Cerebellar cortex (tissue), 1 donor: ENCODE data around the gene ITGA7.
"Not testable (repeated sequence)": the region's sequence is repeated elsewhere in the genome, so short reads cannot be mapped to it uniquely, and the experiment has no call there.

Experiments
- DNase-seq: peaks from one replicate; pipeline ENCODE4 v3.0.0-alpha.2; 2015; ENCODE audit warnings: low spot score

The ITGA7 gene

DNA sequence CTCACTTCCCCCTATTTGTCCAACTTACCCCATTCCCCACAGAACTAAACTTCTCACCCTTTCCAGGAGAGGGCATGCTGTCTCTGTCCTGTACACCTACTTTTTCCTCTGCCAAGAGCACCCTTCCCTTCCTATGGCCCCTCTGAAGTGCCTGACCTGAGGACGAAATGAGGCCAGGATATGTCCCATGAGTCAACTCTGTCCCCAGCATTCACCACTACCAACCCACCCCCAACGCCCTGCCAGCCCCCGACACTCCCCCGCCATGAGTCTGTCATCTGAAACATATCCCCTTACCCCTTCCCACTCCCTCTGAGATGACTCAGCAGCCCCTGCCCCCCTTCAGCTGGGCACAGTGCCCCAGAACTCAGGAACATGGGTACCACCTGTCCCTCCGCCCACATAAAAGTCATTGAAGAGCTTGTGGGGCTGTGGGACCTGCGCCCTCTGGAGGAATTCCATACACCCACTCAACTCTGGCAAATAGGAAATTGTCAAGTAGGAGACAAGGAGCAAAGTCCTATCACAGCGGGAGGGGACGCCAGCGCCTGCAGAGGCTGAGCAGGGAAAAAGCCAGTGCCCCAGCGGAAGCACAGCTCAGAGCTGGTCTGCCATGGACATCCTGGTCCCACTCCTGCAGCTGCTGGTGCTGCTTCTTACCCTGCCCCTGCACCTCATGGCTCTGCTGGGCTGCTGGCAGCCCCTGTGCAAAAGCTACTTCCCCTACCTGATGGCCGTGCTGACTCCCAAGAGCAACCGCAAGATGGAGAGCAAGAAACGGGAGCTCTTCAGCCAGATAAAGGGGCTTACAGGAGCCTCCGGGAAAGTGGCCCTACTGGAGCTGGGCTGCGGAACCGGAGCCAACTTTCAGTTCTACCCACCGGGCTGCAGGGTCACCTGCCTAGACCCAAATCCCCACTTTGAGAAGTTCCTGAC lies 26.3 kb downstream of the ITGA7 start:
- peak; percentile 30 for DNase-seq

DNA sequence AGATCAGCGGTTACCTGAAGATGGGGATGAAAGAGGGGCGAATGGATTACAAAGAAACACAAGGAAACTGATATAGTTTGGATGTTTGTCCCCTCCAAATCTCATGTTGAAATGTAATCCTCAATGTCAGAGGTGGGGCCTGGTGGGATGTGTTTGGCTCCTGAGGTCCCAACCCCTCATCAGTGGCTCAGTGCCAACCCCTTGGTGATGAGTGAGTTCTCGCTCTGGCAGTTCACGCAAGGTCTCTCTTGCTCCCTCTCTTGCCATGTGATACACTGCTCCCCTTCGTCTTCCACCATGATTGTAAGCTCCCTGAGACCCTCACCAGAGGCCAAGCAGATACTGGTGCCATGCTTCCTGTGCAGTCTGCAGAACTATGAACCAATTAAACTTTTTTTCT lies 28.0 kb downstream of the ITGA7 start:
- no peak for DNase-seq

DNA sequence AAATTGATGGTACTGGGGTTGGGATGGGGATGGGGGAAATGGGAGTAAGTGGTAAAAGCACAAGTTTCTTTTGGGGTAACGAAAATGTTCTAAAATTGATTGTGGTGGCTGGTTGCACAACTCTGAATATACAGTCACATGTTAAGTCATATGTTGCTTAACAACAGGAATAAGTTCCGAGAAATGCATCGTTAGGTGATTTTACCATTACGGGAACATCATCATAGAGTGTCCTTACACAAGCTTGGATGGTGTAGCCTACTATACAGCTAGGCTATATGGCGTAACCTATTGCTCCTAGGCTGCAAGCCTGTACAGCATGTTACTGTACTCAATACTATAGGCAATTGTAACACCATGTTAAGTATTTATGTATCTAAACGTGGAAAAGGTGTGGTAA lies 31.0 kb downstream of the ITGA7 start:
- no peak for DNase-seq

DNA sequence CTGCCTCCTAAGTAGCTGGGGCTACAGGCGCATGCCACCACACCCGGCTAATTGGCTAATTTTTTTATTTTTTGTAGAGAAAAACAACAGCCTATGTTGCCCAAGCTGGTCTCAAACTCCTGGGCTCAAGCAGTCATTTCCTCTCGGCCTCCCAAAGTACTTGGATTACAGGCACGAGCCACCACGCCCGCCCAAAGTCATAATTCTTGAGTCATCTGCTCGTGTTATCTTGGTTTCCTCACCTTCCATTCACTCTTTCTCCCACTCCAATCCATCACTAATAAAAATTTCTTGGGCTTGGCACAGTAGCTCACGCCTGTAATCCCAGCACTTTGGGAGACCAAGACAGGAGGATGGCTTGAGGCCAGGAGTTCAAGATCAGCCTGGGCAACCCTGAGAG lies 32.0 kb downstream of the ITGA7 start:
- no peak for DNase-seq

DNA sequence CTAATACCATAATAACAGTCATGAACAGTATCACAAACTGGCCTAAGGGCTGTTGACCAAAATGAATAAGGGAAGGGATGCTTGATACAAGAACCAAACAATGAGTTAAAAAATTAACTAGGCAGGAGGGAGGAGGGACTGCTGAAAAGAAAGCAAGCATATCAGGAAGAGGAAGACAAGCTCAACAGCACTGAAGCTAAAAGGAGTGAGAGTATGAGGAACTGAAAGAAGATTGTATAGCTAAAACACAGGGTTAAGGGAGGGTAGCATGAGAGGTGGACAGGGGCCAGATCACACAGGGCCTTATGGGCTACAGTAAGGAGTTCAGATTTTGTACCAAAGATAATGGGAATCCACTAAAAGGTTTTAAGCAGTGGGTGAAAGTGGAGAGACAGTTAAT lies 34.1 kb downstream of the ITGA7 start:
- no peak for DNase-seq

DNA sequence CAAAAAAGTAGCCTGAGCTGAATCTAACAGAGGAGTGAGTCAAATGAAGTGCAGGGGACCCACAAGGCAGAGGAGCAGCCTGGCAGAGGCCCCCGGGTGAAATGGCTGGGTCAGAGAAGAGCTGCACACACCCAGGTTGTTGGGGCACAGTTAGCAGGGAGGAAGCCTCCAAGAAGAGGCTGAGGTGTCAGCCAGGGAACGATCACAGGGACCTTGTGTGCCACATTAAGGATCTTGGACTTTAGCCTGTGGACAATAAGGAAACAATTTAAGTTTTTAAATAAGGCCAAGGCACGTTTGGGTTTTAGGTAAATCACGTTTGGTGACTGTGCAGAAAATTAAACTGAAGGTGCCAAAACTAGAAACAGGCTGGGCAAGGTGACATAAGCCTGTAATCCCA lies 36.0 kb downstream of the ITGA7 start:
- DNase-seq, result no peak

DNA sequence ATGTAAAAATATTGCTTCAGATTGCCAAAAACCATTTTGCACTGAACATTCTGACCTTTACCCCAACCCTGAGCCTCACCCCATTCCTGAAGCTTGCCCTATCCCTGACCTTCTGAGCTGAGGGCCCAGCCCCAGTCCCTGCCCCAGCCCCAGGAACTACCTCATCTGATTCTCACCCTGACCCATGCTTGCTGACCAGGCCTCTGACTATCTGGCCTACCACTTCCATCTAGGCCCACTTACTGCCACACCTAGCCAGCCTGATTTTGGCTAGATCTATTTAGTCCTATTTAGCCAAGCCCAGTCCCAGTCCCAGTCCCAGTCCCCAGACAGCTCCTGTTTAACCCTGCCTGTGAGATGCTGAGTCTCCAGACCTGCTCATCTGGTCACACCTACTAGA lies 37.4 kb downstream of the ITGA7 start:
- DNase-seq, result no peak

DNA sequence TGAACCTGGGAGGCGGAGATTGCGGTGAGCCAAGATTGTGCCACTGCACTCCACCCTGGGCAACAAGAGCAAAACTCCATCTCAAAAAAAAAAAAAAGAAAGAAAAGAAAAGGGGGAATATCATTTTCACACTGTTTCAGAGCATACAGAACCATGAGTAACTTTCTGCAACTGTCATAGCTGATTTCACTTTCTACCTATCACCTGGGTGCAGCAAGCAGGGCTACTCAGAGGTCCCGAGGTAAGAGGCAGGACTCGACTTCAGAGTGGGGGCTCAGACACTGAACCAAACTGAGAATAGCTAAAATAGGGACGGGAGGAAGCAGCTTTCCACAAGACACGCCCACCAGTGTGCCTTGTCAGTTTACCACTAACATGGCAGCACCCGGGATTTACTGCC lies 41.2 kb downstream of the ITGA7 start:
- no peak for DNase-seq

DNA sequence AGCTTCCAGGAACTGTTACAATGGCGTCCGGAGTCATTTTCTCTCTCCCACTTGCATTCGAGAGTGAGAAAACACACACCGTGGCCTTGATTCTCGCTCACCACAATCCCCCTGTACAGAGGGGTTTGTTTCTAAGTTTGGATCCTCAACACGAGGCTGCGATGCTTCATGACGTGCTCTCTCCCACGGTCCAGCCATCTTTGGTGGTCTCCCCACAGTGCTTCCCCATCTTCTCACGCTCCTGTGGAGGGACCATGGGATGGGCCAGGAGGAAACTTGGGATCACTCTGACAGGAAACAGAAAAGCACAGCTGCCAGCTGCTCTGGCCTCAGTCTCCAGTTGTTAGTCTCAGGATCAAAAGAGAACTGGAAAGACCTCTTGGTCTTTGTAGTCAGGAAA lies 42.9 kb downstream of the ITGA7 start:
- no peak for DNase-seq

DNA sequence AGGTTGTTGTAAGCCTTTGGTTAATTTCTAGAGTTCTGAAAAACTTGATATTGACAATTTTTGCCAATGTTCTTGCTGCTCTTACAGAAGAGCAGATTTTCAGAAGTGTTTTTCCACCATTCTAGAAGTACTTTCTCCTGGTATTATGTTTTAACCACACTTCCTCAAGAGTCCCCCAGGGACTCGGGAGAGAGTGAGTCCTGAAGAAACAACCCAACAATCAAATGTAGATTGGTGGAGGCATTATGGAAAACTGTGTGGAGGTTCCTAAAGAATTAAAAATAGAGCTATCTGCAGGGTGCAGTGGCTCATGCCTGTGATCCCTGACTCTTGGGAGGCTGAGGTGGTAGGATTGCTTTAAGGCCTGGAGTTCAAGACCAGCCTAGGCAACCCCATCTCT lies 44.3 kb downstream of the ITGA7 start:
- no peak for DNase-seq

DNA sequence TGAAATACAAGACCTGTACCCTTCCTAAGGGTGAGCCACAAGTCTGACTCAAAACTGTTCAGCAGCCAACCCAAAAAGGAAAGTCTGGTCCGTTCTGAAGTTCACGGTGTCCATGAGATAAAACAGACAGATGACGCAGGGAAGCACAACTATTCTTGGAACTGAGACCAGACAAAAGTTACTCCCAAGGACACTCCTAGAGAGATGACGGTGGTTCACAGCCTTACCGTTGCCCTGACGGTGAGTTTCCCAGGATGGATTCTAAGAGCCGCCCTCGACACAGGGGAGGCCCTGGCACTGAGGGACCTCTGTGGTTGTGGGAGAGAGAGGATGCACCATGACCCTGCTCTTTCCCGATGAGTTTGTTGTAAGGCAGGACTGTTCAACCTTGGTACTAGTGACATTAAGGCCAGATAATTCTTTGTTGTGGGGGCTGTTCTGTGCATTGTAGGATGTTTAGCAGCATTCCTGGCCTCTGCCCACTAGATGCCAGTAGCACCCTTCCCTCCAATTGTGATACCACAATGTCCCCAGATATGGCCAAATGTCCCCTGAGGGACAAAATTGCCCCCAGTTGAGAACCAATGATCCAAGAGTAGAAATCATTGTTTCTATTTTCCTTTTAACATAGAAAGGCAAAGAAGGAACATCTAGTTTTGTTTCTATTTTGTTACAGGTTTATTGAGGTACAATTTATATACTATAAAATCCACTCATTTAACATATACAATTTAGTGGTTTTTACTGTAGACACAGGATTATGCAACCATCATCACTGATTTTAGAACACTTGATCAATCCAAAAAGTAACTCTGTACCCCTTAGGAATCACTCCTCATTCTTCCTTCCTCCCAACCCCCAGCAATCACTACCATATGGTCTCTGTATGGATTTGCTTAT lies 48.0 kb downstream of the ITGA7 start:
- DNase-seq, result peak; percentile 35

DNA sequence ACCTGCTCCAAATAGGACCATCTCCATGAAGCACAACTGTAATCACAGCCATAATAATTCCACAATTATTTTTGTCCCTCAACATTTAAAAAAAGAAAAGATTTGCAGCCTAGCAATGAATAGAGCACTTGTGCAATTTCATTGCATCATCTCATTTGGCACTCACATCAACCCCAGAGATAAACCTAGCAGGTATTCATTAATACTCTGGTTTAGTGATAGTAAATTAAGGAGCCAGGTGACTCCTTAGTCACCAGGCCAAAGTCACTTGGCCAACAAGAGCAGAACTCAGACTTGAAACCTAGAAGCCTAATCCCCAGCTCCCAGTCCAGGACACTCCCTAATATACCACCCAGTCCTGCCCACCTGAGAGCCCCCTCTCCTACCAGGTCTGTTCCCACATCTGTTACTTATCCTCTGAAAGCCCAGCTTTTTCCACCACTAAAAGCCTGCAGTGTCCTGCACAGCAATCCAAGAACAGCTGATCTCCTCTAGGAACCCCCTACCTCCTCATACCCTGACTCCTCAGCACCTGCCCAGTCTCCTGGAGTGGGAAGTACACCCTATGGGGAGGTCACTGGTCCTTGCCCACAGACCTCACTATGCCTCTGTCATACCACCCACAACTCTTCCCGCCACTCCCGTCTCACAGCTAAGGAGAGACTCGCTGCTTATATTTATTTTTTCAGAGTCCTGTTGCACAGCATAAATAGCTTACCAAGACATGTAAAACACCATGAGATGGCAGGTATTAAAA lies 48.9 kb downstream of the ITGA7 start:
- no peak for DNase-seq

DNA sequence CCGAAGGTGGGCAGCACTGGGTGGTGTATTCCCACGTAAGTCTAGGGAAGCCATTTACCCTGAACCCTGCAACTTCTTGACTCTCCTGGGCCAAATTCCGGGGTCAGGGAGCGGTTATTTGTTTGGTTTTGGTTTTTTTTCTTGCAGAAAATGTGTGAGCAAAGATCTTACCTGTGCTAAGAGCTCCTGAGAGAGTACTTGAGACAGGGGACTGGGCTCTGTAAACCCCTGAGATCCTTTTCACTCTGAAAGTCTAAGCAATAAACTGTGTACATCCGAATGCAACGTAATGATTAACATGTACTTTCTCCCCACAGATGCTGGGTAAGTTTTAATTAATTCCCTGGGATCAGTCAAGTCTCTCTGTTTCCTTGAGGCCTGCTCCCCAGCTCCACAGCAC lies 49.5 kb downstream of the ITGA7 start:
- DNase-seq, result no peak

DNA sequence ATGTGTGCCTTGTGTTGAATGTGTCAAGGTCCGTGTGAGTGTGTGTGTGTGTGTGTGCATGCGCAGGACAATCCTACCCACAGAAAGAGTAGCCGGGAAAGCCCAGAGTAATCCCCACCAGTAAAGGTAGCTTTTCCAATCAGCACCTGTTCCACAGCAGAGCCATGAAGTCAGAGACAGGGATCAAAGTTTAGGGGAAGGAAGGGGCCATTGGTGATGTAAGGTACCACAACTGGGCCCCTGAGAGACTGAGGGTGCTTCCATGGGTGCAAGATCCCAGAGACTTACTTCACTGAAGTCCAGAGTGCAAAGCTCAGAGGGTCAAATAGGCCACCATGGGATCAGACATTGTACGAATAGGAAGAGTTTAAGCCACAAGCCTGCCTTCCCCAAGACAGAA lies 50.5 kb downstream of the ITGA7 start:
- no peak for DNase-seq

DNA sequence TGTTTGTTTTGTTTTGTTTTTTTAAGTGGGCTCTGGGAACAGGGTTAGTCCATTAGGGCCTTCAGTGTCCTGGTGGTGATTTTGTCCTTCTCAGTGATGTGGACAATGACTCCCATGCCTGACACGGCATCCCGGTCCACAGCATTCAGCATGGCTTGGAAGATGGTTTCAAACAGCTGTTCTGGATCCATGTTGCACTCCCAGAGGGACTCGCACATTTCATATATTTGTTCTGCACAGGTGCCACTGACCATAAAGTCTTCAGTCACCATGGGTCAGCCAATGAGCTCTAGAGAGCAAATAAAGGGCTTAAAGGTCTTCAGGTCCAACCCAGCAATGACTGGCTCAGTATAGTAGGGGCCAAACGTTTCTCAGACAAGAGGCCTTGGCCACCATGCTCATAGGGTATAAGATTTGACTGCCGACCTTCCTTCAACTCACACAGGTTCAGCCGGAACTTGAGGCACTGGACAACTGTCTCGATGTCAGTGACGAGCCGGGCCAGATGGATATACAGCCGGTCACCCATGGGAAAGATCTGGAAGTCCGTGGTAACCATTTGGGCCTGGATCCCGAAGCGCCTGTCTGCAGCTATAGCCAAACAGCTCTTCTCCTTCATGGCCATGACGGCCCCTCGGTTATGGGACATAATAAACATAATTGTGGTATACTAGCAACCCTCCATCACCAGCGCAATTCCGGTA lies 53.0 kb downstream of the ITGA7 start:
- DNase-seq, result no peak

DNA sequence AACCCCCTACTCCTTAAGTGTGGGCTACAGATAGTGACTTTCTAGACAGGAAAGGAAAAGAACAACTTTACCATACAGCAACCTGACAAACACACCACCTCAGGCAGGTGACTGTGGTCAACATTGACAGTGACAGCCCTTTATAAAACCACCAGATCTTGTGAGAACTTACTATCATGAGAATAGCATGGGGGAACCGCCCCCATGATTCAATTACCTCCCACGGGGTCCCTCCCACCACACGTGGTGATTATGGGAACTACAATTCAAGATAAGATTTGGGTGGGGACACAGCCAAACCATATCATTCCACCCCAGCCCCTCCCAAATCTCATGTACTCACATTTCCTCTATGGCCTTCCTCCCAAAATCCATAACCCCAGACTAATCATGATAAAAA lies 54.7 kb downstream of the ITGA7 start:
- DNase-seq, result no peak

DNA sequence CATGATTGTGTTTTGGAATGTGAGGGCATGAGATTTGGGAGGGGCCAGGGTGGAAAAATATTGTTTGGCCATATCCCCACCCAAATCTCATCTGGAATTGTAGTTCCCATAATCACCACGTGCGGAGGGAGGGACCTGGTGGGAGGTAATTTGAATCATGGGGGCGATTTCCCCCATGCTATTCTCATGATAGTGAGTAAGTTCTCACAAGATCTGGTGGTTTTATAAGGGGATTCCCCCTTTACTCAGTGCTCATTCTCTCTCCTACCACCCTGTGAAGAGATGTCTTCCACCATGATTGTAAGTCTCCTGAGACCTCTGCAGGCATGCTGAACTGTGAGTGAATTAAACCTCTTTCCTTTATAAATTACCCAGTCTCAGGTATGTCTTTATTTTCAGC lies 55.4 kb downstream of the ITGA7 start:
- DNase-seq, result no peak

DNA sequence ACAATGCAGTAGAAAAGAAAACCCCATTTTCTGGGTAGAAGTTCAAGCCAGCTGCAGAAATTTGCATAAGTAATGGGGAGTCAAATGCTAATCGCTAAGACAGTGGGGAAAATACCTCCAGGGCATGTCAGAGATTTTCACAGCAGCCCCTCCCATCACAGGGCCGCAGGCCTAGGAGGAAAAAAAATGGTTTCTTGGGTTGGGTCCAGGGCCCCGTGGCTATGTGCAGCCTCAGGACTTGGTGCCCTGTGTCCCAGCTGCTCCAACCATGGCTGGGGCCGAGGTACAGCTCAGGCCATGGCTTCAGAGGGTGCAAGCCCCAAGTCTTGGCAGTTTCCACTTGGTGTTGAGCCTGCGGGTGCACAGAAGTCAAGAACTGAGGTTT lies 56.4 kb downstream of the ITGA7 start:
- DNase-seq, result no peak

DNA sequence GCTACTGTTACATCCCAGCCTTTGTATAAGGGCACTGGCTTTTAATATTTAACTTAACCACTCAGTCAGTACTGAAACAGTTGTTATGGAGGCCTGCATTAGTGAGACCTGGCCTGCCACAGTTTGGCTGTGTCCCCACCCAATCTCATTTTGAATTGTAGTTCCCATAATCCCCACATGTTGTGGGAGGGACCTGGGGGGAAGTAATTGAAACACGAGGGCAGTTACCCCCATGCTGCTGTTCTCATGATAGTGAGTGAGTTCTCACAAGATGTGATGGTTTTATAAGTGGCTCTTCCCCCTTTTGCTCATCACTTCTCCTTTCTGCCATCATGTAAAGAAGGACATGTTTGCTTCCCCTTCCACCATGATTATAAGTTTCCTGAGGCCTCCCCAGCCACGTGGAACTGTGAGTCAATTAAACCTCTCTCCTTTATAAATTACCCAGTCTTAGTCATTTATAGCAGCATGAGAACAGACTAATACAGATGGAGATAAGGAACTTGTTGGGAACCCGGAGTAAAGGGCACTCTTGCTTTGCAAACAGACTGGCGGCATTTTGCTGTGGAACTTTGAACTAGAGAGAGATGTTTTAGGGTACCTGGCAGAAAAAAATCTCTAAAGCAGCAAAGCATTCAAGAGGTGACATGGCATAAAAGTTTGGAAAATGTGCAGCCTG lies 56.9 kb downstream of the ITGA7 start:
- not testable (repeated sequence) for DNase-seq

DNA sequence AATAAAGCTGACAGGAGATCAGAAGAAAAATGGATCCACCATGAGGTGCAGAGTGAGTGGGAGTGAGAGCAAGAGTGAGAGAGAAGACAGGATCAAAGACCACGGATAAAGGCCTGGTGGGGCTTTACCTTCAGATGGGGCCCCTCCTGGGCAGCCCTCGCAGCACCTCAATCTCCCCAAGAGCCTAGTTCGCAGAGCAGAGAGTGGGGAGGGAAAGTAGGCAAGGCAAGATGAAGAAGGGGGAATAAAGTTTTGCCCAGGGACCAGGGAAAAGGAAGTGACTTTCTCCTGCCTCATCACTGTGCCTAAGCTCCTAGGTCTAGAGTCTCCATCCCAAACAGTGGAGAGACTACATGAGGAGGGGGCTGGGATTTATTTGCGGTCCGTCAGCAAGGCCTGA lies 60.7 kb downstream of the ITGA7 start:
- DNase-seq, result no peak

DNA sequence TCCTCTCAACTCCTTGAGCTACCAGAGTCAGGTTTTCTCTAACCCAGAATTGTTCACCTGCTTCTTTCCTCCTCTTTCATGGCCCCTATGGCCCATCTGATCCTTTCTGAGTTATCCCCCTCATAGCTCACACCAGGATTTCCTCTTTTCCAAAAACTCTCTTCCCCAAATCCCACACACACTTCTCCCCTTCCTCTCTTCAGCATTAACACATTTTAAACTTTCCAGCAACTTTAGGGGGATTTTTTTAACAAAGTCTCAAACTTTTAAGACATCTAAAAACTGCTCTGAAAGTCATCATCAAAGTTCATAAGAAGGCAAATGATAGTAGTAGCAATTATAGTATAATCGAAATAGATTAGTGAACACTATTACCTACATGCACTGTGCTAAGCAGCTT lies 63.1 kb downstream of the ITGA7 start:
- no peak for DNase-seq
